AG04449 (cell line): ENCODE data around the gene SELPLG.

Experiments used
- CTCF ChIA-PET: fragments of 350-600 bp; formaldehyde crosslinking; extraction: SDS; loops from one replicate; lab custom pipeline; 2021; ENCODE audit warnings: antibody characterized with exemption; lab: Yijun Ruan, JAX
- POLR2A ChIA-PET: fragments of 400-600, 350-600 bp; formaldehyde crosslinking; extraction: SDS; loops from one replicate; lab custom pipeline; 2020; ENCODE audit warnings: antibody characterized with exemption, inconsistent platforms; lab: Yijun Ruan, JAX
- DNase-seq: peaks from one replicate; pipeline ENCODE4 v3.0.0-alpha.2; 2010; ENCODE audit warnings: low read depth, low spot score
- H3K4me3 ChIP-seq: 2 replicates; pipeline ENCODE4 v1.5.1; 2011; ENCODE audit warnings: low read depth, mild to moderate bottlenecking, control low read depth, low read length
- TF ChIP-seq, protein P1 (sequence below): IDR thresholded peaks from one replicate; pipeline ENCODE4 v1.5.1; 2011; ENCODE audit warnings: mild to moderate bottlenecking, moderate library complexity, low read length, control low read depth, inconsistent platforms; ENCODE audit not compliant: insufficient read depth; ENCODE audit errors: missing control alignments

Gene SELPLG

DNA sequence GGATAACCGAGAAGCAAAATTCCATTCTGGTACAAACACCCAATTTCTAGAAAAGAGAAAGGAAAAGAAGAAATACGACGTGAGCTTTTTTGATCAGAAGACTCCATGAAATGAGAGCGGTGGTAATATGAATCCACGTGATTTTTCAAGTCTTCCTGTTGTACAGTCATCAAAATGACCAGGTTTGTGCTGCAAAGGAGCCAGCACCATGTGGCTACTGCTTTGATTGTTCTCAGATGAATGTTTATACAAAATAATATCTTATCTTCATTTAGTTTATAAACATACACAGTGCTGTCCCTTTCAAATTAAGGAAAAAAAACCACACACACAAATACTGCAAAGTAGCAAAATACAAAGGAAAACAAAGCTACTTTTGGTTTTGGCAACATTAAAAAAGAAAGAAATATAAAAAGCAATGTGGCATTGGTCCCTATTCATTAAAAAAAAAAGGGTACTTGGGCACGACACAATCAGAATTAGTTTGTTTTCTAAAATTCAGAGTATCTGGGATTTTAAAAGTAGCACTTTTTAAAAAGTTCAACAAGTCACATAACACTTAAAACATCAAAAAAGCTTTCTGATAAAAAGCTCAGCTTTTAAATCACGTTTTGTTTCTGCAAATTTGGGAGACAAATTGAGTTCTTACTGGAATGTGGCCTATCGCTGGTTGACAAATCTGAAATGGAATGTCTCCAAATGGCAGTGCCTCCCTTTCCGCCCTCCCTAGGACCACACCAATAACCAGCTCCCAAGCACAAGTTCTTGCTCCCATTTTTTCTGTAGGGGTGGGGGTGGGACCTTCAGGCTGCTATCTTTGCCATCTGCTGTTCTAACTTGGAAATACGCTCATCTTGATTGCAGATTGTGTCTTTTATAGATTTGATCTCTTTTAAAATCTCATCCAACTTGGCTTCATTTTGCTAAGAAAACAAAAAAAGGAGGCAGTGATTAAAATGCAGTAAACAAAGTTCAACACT lies 13.2 kb upstream of the SELPLG start:
- H3K4me3 ChIP-seq, result no peak overlapping the region
- POLR2A ChIA-PET, result interaction anchor here (1.7 kb wide), 1 partner anchor 12 kb away, joined by 5 read pairs; no protein-coding TSS in a partner anchor
- CTCF ChIA-PET, result interaction anchor here (0.7 to 4.1 kb wide), 14 partner anchors 7 to 304 kb away, joined by 3 to 22 read pairs (median 4); no protein-coding TSS in a partner anchor
- no peak for DNase-seq
- TF ChIP-seq, protein P1, sequence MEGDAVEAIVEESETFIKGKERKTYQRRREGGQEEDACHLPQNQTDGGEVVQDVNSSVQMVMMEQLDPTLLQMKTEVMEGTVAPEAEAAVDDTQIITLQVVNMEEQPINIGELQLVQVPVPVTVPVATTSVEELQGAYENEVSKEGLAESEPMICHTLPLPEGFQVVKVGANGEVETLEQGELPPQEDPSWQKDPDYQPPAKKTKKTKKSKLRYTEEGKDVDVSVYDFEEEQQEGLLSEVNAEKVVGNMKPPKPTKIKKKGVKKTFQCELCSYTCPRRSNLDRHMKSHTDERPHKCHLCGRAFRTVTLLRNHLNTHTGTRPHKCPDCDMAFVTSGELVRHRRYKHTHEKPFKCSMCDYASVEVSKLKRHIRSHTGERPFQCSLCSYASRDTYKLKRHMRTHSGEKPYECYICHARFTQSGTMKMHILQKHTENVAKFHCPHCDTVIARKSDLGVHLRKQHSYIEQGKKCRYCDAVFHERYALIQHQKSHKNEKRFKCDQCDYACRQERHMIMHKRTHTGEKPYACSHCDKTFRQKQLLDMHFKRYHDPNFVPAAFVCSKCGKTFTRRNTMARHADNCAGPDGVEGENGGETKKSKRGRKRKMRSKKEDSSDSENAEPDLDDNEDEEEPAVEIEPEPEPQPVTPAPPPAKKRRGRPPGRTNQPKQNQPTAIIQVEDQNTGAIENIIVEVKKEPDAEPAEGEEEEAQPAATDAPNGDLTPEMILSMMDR, result no peak

DNA sequence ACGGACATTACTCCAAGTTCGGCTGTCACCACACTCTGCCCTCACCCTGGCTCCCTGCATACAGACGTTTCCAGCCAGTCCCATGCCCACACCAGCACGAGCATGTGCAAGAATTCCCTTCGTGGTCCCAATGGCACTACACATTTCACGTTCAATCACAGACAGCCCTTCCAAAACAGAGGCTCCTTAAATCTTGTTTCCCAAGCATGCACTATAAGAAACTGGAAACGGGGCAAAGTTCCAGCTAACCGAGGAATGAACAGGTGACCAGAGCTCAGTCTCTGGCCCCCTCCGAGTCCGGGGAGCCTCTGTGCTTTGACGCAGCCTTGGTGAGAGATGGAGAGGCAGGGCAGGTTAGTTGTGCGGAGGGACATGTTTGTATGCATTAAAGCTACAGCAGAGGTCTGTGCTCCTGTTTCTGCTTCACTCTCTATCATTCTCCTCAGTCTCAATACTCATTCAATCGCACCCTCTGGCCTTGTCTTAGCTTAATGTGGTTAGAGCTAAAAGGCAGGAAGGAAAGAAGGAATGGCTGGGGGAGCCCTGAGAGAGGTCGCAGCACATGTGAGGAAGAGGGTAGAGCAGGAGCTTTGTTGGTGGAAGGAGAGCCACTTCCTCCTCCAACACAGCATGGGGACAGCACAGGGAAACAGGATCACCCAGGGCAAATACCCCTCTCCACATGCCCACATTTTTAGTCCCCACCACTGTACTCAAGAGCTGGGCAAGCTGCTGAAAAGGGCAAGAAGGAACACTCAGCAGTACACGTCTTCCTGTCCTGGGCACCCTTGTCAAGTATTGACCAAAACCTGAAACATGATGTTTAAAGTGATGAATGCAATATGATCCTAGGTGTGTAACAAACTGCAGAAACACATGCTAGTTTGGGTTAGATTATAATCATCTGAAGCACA lies 12.2 kb upstream of the SELPLG start:
- DNase-seq, result no peak
- CTCF ChIA-PET, result interaction anchor here (0.7 to 4.1 kb wide), 10 partner anchors 13 to 305 kb away, joined by 3 to 22 read pairs (median 4); no protein-coding TSS in a partner anchor
- H3K4me3 ChIP-seq, result no peak overlapping the region
- TF ChIP-seq, protein P1, result no peak
- POLR2A ChIA-PET, result interaction anchor here (1.7 kb wide), 1 partner anchor 11 kb away, joined by 5 read pairs; no protein-coding TSS in a partner anchor

DNA sequence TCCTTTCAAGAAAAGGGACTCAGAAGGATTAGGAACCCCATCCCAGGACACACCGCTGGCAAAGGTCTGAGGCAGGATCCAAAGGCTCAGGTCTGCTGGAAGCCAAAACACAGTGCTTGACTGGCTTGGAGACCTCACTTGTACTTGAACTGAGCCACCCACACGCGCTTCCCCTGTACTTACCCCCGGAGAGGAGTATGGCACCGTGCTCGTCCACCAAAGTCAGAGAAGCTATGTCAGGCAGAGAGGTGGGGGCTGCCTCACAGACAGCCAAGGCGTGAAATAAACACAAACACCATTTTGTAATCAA lies 11.1 kb upstream of the SELPLG start:
- no peak overlapping the region for H3K4me3 ChIP-seq
- ChIA-PET CTCF (interaction anchor here (1.1 to 4.1 kb wide), 2 partner anchors 26 to 159 kb away, joined by 4 to 22 read pairs; no protein-coding TSS in a partner anchor), POLR2A (interaction anchor here (0.7 kb wide), 1 partner anchor 85 kb away, joined by 3 read pairs; no protein-coding TSS in a partner anchor)
- TF ChIP-seq, protein P1, result no peak
- no peak for DNase-seq

DNA sequence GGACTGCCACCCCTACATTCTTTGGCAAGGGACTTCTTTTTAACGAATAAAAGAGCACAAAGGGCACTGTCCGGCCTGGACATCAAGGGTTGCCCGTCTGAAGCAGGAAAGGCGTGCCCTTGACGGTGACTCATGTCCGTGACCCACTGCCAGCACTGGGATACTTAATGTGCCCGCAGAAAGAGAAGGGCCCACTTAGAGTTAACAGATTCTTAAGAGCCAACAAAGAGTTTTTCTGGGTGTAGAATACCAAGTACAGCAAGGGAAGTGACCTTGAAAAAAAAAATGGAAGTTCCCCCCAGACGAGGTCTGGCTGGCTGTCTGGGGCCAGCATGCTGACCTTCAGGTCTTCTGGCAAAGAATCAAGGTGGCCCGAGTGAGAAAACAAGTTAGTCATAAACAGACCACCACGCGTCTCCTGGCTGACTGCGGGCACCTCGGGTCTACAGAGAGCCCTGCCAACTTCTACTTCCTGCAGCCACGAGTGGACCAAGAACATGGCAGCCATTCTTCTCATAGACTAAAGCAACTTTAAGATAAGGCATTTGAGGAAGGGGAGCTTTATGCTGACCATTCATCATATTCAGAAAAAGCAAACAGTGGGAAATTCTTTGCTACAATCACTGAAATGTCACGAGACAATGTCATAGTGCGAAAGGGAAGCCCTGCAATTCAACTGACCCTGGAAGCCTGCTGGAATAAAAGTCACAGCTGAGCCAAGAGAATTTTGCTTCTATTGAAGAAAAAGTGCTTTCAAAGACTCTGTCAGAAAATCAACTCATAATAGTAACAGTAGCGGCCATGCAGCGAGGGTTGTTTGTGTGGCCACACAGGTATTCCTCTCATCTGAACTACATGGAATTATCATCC lies 10.5 kb upstream of the SELPLG start:
- TF ChIP-seq, protein P1, result no peak
- no peak for DNase-seq
- ChIA-PET POLR2A (interaction anchor here (0.7 kb wide), 1 partner anchor 86 kb away, joined by 3 read pairs; no protein-coding TSS in a partner anchor), CTCF (interaction anchor here (1.1 to 4.1 kb wide), 2 partner anchors 26 to 160 kb away, joined by 4 to 22 read pairs; no protein-coding TSS in a partner anchor)
- no peak overlapping the region for H3K4me3 ChIP-seq

DNA sequence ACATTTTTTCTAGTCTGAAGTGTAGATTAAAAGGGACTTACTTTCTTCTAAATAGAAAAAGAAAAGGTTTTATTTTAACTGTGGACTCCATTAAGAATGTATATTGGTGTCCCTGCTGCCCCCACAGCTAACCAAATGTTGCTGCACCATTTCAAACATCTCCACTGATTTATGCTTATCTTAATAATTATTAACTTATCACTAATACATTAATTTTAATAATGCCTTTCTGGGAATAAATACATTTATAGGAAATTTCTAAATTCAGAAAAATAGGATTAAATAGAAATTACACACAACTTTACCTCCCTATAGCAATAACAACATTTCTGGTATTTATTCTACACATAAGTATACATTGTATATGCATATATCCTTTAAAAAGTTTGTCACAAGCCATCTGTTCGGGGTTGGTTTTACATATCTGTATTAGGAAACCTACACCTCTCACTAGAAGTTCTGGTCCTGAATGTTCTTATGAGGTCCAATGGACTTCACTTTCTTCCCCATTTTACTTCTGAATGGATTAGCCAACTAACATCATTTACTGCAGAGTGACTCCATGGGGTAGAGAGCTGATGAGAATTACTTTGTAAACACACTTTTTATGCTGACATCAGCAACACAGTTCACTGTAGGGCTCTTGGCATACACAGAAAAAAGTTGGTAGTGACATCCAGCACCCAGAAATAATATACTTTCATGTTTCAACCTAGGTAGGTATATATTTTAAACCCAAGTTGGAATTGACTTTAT lies 9.4 kb upstream of the SELPLG start:
- DNase-seq, result no peak
- POLR2A ChIA-PET, result no interaction called here
- CTCF ChIA-PET, result no interaction called here
- no peak overlapping the region for H3K4me3 ChIP-seq
- TF ChIP-seq, protein P1, result no peak
